Body of pancreas (tissue), 4 donors: Measurements from ENCODE around the gene TOMM20L. TPM values are rescaled to one million over a fixed set of nuclear protein-coding genes. Genes with fewer than 3 reads are reported as not detected.
A peak's percentile ranks its signal among the peaks of the same experiment; 100 is the strongest.

Source experiments
- ATAC-seq: fragments of 150-250 bp; one replicate; pipeline ENCODE4 v1.9.1; 2016
- DNase-seq, 4 donors: peaks; one replicate each; pipeline ENCODE4 v3.0.0-alpha.2; 2019
- H3K27ac ChIP-seq, 4 donors: fragments of 200-600 bp; sonication (generic); 1 replicate in 3 of 4; 2 replicates in 1 of 4; pipeline versions ENCODE4 v1.5.1 to v1.6.1; 2016 to 2019; ENCODE audit warnings: mild to moderate bottlenecking in 1 of 4, mixed read lengths in 1 of 4, moderate library complexity in 1 of 4
- H3K27me3 ChIP-seq, 2 donors: fragments of 200-600 bp; sonication (generic); one replicate each; pipeline ENCODE4 v1.6.0; 2016; ENCODE audit warnings: mild to moderate bottlenecking in 1 of 2
- H3K36me3 ChIP-seq, 2 donors: fragments of 200-600 bp; sonication (generic); replicated peaks in 1 of 2; 2 replicates each; pipeline ENCODE4 v1.5.1; 2016; ENCODE audit warnings: low read depth in 2 of 2; ENCODE audit not compliant: insufficient read depth in 1 of 2
- H3K4me1 ChIP-seq: fragments of 200-600 bp; sonication (generic); one replicate; pipeline ENCODE4 v1.6.0; 2016
- H3K4me3 ChIP-seq, 2 donors: fragments of 200-600 bp; sonication (generic); 1 replicate in 1 of 2; 2 replicates in 1 of 2; pipeline ENCODE4 v1.5.1; 2016 to 2019
- H3K9me3 ChIP-seq, 3 donors: fragments of 200-600 bp; sonication (generic); 1 replicate in 2 of 3; 2 replicates in 1 of 3; pipeline ENCODE4 v1.5.1; 2016
- CTCF ChIP-seq, 7 experiments: fragments of 450-650 bp in 4 of 7; fragments of 200-600 bp in 3 of 7; sonication (generic) in 3 of 7; IDR thresholded peaks; one replicate each; pipeline ENCODE4 v1.5.1; 2016 to 2019; ENCODE audit warnings: antibody characterized with exemption in 7 of 7
- POLR2A ChIP-seq, 3 donors: fragments of 450-650 bp; IDR thresholded peaks; one replicate each; pipeline ENCODE4 v1.6.1; 2016; ENCODE audit warnings: antibody characterized with exemption in 3 of 3, mild to moderate bottlenecking in 2 of 3
- WGBS, 2 donors: methylation state at CpG; one replicate each; pipeline ENCODE4 v1.1.5; 2017; 5-methylcytosine and 5-hydroxymethylcytosine counted together
- intact Hi-C: fragments of 100-400 bp; cut with DNase I; formaldehyde crosslinking; loops from one replicate; pipeline ENCODE4 v1.15.1; 2023
- total RNA-seq, 2 donors: library from RNA; depleted of rRNA; stranded (reverse); fragments of >200 nt; gene quantifications; one replicate each; pipeline ENCODE4 v1.1.0, GENCODE V29; 2016

TOMM20L gene
- total RNA-seq, 2 donors from 2014 or later, result 19.7 TPM; not detected in 1

- Histone ChIP-seq H3K27ac (no peak overlapping the region), H3K9me3 (no peaks in the 10 kb centered on the region), H3K36me3 (peaks cover 6 to 18% of the 10 kb centered on the region in 2 donors), H3K4me1 (no peaks in the 10 kb centered on the region), H3K4me3 (no peak overlapping the region), H3K27me3 (no peaks in the 10 kb centered on the region)
- DNase-seq (no peak), ATAC-seq (no peak)
- TF ChIP-seq POLR2A (IDR thresholded peaks at IDR 0.05) (no peak), CTCF (IDR thresholded peaks at IDR 0.05) (peak in 6 of 7 experiments; percentile 9 to 38 (median 23))
- intact Hi-C loops, result no loop called here
- 87 to 89% methylated on average over 3 of the region's 3 CpGs for WGBS, 2 donors
These were observed 32.8 kb upstream of the TOMM20L start for GRCh38 chr14:58362798-58363412.

GRCh38 chr14:58364316-58364715, 31.4 kb upstream of the TOMM20L start:
- ATAC-seq (no peak), DNase-seq (no peak)
- 85 to 87% methylated on average over 4 of the region's 4 CpGs for WGBS, 2 donors
- Histone ChIP-seq H3K4me3 (no peak overlapping the region), H3K9me3 (no peaks in the 10 kb centered on the region), H3K27ac (no peak overlapping the region), H3K27me3 (no peaks in the 10 kb centered on the region), H3K36me3 (peaks cover 6 to 20% of the 10 kb centered on the region in 2 donors), H3K4me1 (no peaks in the 10 kb centered on the region)
- no peak for TF ChIP-seq CTCF (IDR thresholded peaks at IDR 0.05)
- TF ChIP-seq POLR2A (IDR thresholded peaks at IDR 0.05), result no peak
- intact Hi-C loops, result no loop called here

- intact Hi-C loops, result no loop called here
- Histone ChIP-seq H3K27me3 (no peaks in the 10 kb centered on the region), H3K9me3 (no peaks in the 10 kb centered on the region), H3K27ac (no peak overlapping the region), H3K4me1 (no peaks in the 10 kb centered on the region), H3K36me3 (peaks cover 6 to 15% of the 10 kb centered on the region in 2 donors), H3K4me3 (no peak overlapping the region)
- peak in 3 of 4 donors; percentile 9 to 64 (median 15) for DNase-seq
- ATAC-seq, result no peak
- 67 to 72% methylated on average over 3 of the region's 3 CpGs for WGBS, 2 donors
- no peak for TF ChIP-seq CTCF (IDR thresholded peaks at IDR 0.05)
- no peak for TF ChIP-seq POLR2A (IDR thresholded peaks at IDR 0.05)
These were observed 28.4 kb upstream of the TOMM20L start for GRCh38 chr14:58367296-58367695.

- H3K27ac ChIP-seq, result no peak overlapping the region
- H3K36me3 ChIP-seq, result peaks cover 6 to 17% of the 10 kb centered on the region in 2 donors
- no peak overlapping the region for H3K4me3 ChIP-seq
- no peaks in the 10 kb centered on the region for H3K27me3 ChIP-seq
- WGBS, 2 donors, result 88 to 100% methylated on average over 1 of the region's 1 CpG
- intact Hi-C loops, result no loop called here
- H3K4me1 ChIP-seq, result no peaks in the 10 kb centered on the region
- DNase-seq (no peak), ATAC-seq (no peak)
- TF ChIP-seq POLR2A (IDR thresholded peaks at IDR 0.05) (no peak), CTCF (IDR thresholded peaks at IDR 0.05) (no peak)
- no peaks in the 10 kb centered on the region for H3K9me3 ChIP-seq
These were observed 26.8 kb upstream of the TOMM20L start for GRCh38 chr14:58368956-58369355.

- Histone ChIP-seq H3K27me3 (no peaks in the 10 kb centered on the region), H3K9me3 (no peaks in the 10 kb centered on the region), H3K36me3 (peaks cover 0 to 7% of the 10 kb centered on the region in 2 donors), H3K27ac (no peak overlapping the region), H3K4me1 (no peaks in the 10 kb centered on the region), H3K4me3 (no peak overlapping the region)
- no peak for DNase-seq
- no peak for ATAC-seq
- intact Hi-C loops, result no loop called here
- TF ChIP-seq POLR2A (IDR thresholded peaks at IDR 0.05) (no peak), CTCF (IDR thresholded peaks at IDR 0.05) (no peak)
These were observed 18.9 kb upstream of the TOMM20L start for GRCh38 chr14:58376791-58377190.
